SK-N-SH (cell line): Measurements from ENCODE around the gene DSP. TPM values are rescaled to one million over a fixed set of nuclear protein-coding genes. Genes with fewer than 3 reads are reported as not detected.

Experiments used
- CTCF ChIA-PET: fragments of 300-600, 350-600 bp; formaldehyde crosslinking; extraction: SDS; loops from one replicate; lab custom pipeline; 2021; lab: Yijun Ruan, JAX
- POLR2A ChIA-PET: fragments of 350-600 bp; sonication (Branson Sonifier 250); formaldehyde crosslinking; extraction: SDS; loops from one replicate; lab custom pipeline; 2020; ENCODE audit warnings: antibody characterized with exemption, inconsistent platforms; lab: Yijun Ruan, JAX
- DNase-seq: peaks from one replicate; pipeline ENCODE4 v3.0.0; 2012
- H2AFZ ChIP-seq: fragments of 200-600 bp; sonication (generic); 2 replicates; pipeline ENCODE4 v1.8.1; 2016; ENCODE audit warnings: antibody characterized with exemption, mild to moderate bottlenecking, low read depth
- H3F3A ChIP-seq: fragments of 200-600 bp; sonication (generic); replicated peaks from 2 replicates; pipeline ENCODE3; 2016; ENCODE audit warnings: antibody characterized with exemption, mild to moderate bottlenecking; ENCODE audit not compliant: insufficient read depth
- H3K27ac ChIP-seq, 2 experiments: fragments of 200-500 bp in 1 of 2; fragments of 200-600 bp in 1 of 2; sonication (Bioruptor generic) in 1 of 2; sonication (generic), shearing (Covaris generic) in 1 of 2; 2 replicates each; pipeline versions ENCODE4 v1.5.1 to v1.6.1; 2014 to 2016; ENCODE audit warnings: low read depth in 2 of 2, inconsistent platforms in 1 of 2, low read length in 1 of 2, mild to moderate bottlenecking in 1 of 2, mixed read lengths in 1 of 2
- H3K27me3 ChIP-seq: fragments of 200-600 bp; sonication (generic), shearing (Covaris generic); 2 replicates; pipeline ENCODE4 v1.6.1; 2016; ENCODE audit warnings: mixed run types; ENCODE audit not compliant: insufficient read depth
- H3K36me3 ChIP-seq, 2 experiments: fragments of 200-500 bp in 1 of 2; fragments of 200-600 bp in 1 of 2; sonication (Bioruptor generic) in 1 of 2; sonication (generic) in 1 of 2; replicated peaks in 1 of 2; 2 replicates each; pipeline versions ENCODE3 to v1.5.1; 2014 to 2016; ENCODE audit warnings: low read length in 1 of 2, mild to moderate bottlenecking in 1 of 2; ENCODE audit not compliant: insufficient read depth in 2 of 2, control insufficient read depth in 1 of 2
- H3K4me1 ChIP-seq, 2 experiments: fragments of 200-500 bp in 1 of 2; fragments of 200-600 bp in 1 of 2; sonication (Bioruptor generic) in 1 of 2; sonication (generic), shearing (Covaris generic) in 1 of 2; 2 replicates each; pipeline versions ENCODE4 v1.5.1 to v1.6.1; 2014 to 2016; ENCODE audit warnings: low read depth in 1 of 2, low read length in 1 of 2, mixed run types in 1 of 2; ENCODE audit not compliant: insufficient read depth in 2 of 2, control insufficient read depth in 1 of 2
- H3K4me2 ChIP-seq: fragments of 200-600 bp; sonication (generic), shearing (Covaris generic); 2 replicates; pipeline ENCODE4 v1.6.1; 2017; ENCODE audit warnings: mixed run types
- H3K4me3 ChIP-seq, 2 experiments: fragments of 200-500 bp in 1 of 2; fragments of 200-600 bp in 1 of 2; sonication (Bioruptor generic) in 1 of 2; sonication (generic), shearing (Covaris generic) in 1 of 2; 2 replicates each; pipeline versions ENCODE4 v1.5.1 to v1.8.1; 2014 to 2016; ENCODE audit warnings: low read depth in 2 of 2, inconsistent platforms in 1 of 2, low read length in 1 of 2, mild to moderate bottlenecking in 1 of 2, mixed read lengths in 1 of 2, moderate library complexity in 1 of 2
- H3K79me2 ChIP-seq: fragments of 200-600 bp; sonication (generic); 2 replicates; pipeline ENCODE4 v1.8.1; 2017; ENCODE audit warnings: mild to moderate bottlenecking; ENCODE audit not compliant: insufficient read depth
- H3K9ac ChIP-seq: fragments of 200-600 bp; sonication (generic); 2 replicates; pipeline ENCODE4 v1.6.1; 2017; ENCODE audit warnings: mixed run types
- H3K9me2 ChIP-seq: fragments of 200-600 bp; sonication (generic); 2 replicates; pipeline ENCODE4 v1.6.1; 2017; ENCODE audit warnings: mixed run types
- H3K9me3 ChIP-seq: fragments of 200-600 bp; sonication (generic); 2 replicates; pipeline ENCODE4 v1.6.1; 2017; ENCODE audit warnings: mixed run types, mild to moderate bottlenecking, moderate library complexity
- H4K20me1 ChIP-seq: fragments of 200-600 bp; sonication (generic); 2 replicates; pipeline ENCODE4 v1.6.1; 2017; ENCODE audit warnings: mild to moderate bottlenecking, mixed run types; ENCODE audit not compliant: insufficient read depth
- ELF1 ChIP-seq: IDR thresholded peaks from 2 replicates; pipeline ENCODE4 v1.4.0; 2012
- EZH2phosphoT487 ChIP-seq: fragments of 200-600 bp; sonication (generic); IDR thresholded peaks from 2 replicates; pipeline ENCODE4 v1.6.1; 2017; ENCODE audit warnings: low read depth, mixed run types, mild to moderate bottlenecking, antibody characterized with exemption, moderate library complexity, borderline replicate concordance
- FOXM1 ChIP-seq: IDR thresholded peaks from 2 replicates; pipeline ENCODE4 v1.4.0; 2012; ENCODE audit warnings: low read depth, mild to moderate bottlenecking
- GABPA ChIP-seq: IDR thresholded peaks from 2 replicates; pipeline ENCODE4 v1.4.0; 2012; ENCODE audit warnings: low read depth, mild to moderate bottlenecking
- GATA2 ChIP-seq: sonication (generic); formaldehyde crosslinking; IDR thresholded peaks from 2 replicates; pipeline ENCODE4 v1.5.0; 2020; ENCODE audit warnings: mild to moderate bottlenecking, missing genetic modification reagents
- MAX ChIP-seq: IDR thresholded peaks from 2 replicates; pipeline ENCODE4 v1.4.0; 2012; ENCODE audit warnings: low read depth
- MXI1 ChIP-seq: IDR thresholded peaks from 2 replicates; pipeline ENCODE4 v1.6.1; 2012; ENCODE audit warnings: mild to moderate bottlenecking, low read depth, low read length, improper control_type of control experiment
- NFIC ChIP-seq: IDR thresholded peaks from 2 replicates; pipeline ENCODE4 v1.4.0; 2012; ENCODE audit warnings: borderline replicate concordance
- NRF1 ChIP-seq: IDR thresholded peaks from 2 replicates; pipeline ENCODE4 v1.6.1; 2012; ENCODE audit warnings: low read depth, mild to moderate bottlenecking, low read length
- PBX3 ChIP-seq: IDR thresholded peaks from 2 replicates; pipeline ENCODE4; 2012
- POLR2AphosphoS5 ChIP-seq: IDR thresholded peaks from 2 replicates; pipeline ENCODE4 v1.6.1; 2012; ENCODE audit warnings: low read depth, low read length
- SIN3A ChIP-seq: IDR thresholded peaks from 2 replicates; pipeline ENCODE4 v1.6.1; 2012; ENCODE audit warnings: low read depth, mild to moderate bottlenecking, low read length, moderate library complexity, borderline replicate concordance
- TCF12 ChIP-seq: IDR thresholded peaks from 2 replicates; pipeline ENCODE4 v1.4.0; 2012
- ZBTB33 ChIP-seq: IDR thresholded peaks from 2 replicates; pipeline ENCODE4 v1.4.0; 2012; ENCODE audit warnings: low read depth, borderline replicate concordance
- WGBS: methylation state at CpG from one replicate; pipeline ENCODE4 v1.1.6; 2017; ENCODE audit warnings: low lambda C conversion rate; 5-methylcytosine and 5-hydroxymethylcytosine counted together
- polyA plus RNA-seq, 3 experiments: library from polyadenylated mRNA; depleted of rRNA; stranded (reverse); fragments of >200 nt; gene quantifications; 2 replicates each; pipeline ENCODE4 v1.2.3, GENCODE V29; 2012

DSP gene
- polyA plus RNA-seq, 1 of the 3 experiments (the other 2 are of a cell fraction), result 0.02 TPM

- no peaks in the 10 kb centered on the region for H3K36me3 ChIP-seq
- no peaks in the 10 kb centered on the region for H3F3A ChIP-seq
- ChIA-PET CTCF (interaction anchor here (1.9 kb wide), 1 partner anchor 283 kb away, joined by 4 read pairs; no protein-coding TSS in a partner anchor), POLR2A (no interaction called here)
- H4K20me1 ChIP-seq, result no peaks in the 10 kb centered on the region
- H3K27ac ChIP-seq, result no peak overlapping the region
- 55% methylated on average over 4 of the region's 4 CpGs for WGBS
- peaks cover 70% of the 10 kb centered on the region for H3K27me3 ChIP-seq
- H3K9ac ChIP-seq, result no peak overlapping the region
- H3K9me2 ChIP-seq, result no peaks in the 10 kb centered on the region
- no peak overlapping the region for H3K4me3 ChIP-seq
- no peaks in the 10 kb centered on the region for H3K79me2 ChIP-seq
- no peaks in the 10 kb centered on the region; a peak in 1 of 4 replicates for H3K4me1 ChIP-seq
- DNase-seq, result no peak
- TF ChIP-seq GATA2 (CRISPR knock-in tag), result no peak
- TF ChIP-seq GABPA, result no peak
- no peak for TF ChIP-seq POLR2AphosphoS5
- no peak for TF ChIP-seq MAX
- no peak for TF ChIP-seq ZBTB33
- no peak for TF ChIP-seq FOXM1
- no peak overlapping the region for H2AFZ ChIP-seq
- no peak overlapping the region for H3K4me2 ChIP-seq
- H3K9me3 ChIP-seq, result no peaks in the 10 kb centered on the region
Measured at GRCh38 chr6:7558781-7559180, 17.3 kb downstream of the DSP start.

GRCh38 chr6:7559196-7559595 lies 17.7 kb downstream of the DSP start:
- H3F3A ChIP-seq, result no peaks in the 10 kb centered on the region
- ChIA-PET POLR2A (no interaction called here), CTCF (interaction anchor here (1.9 kb wide), 1 partner anchor 284 kb away, joined by 4 read pairs; no protein-coding TSS in a partner anchor)
- no peak overlapping the region for H3K27ac ChIP-seq
- DNase-seq, result no peak
- no peak overlapping the region for H3K9ac ChIP-seq
- H4K20me1 ChIP-seq, result no peaks in the 10 kb centered on the region
- no peak overlapping the region for H2AFZ ChIP-seq
- TF ChIP-seq FOXM1 (no peak), EZH2phosphoT487 (no peak), NRF1 (no peak), NFIC (no peak), ELF1 (no peak), PBX3 (no peak), ZBTB33 (no peak), TCF12 (no peak), MXI1 (no peak), SIN3A (no peak)
- H3K36me3 ChIP-seq, result no peaks in the 10 kb centered on the region
- no peaks in the 10 kb centered on the region; a peak in 1 of 4 replicates for H3K4me1 ChIP-seq
- H3K9me2 ChIP-seq, result no peaks in the 10 kb centered on the region
- 31% methylated on average over 6 of the region's 6 CpGs for WGBS
- H3K79me2 ChIP-seq, result no peaks in the 10 kb centered on the region
- H3K4me3 ChIP-seq, result no peak overlapping the region
- peaks cover 70% of the 10 kb centered on the region for H3K27me3 ChIP-seq
- H3K9me3 ChIP-seq, result no peaks in the 10 kb centered on the region
- H3K4me2 ChIP-seq, result no peak overlapping the region
